Activated T-cell treated with anti-CD3 and anti-CD28 coated beads for 48 hours (primary cell): Measurements from ENCODE around the gene KIRREL1.

ENCODE experiments used
- DNase-seq: peaks from one replicate; pipeline ENCODE4 v3.0.0-alpha.2; 2020; ENCODE audit warnings: low read depth

KIRREL1 gene

GRCh38 chr1:157993147-157993917 lies at the start of gene KIRREL1:
Gene KIRREL1, plus strand, starts transcription at chr1:157993645. Its CDS starts 32 bp downstream, at chr1:157993677.
- no peak for DNase-seq

- no peak for DNase-seq
These were observed 48.7 kb upstream of the KIRREL1 start for GRCh38 chr1:157944663-157945280.

DNA sequence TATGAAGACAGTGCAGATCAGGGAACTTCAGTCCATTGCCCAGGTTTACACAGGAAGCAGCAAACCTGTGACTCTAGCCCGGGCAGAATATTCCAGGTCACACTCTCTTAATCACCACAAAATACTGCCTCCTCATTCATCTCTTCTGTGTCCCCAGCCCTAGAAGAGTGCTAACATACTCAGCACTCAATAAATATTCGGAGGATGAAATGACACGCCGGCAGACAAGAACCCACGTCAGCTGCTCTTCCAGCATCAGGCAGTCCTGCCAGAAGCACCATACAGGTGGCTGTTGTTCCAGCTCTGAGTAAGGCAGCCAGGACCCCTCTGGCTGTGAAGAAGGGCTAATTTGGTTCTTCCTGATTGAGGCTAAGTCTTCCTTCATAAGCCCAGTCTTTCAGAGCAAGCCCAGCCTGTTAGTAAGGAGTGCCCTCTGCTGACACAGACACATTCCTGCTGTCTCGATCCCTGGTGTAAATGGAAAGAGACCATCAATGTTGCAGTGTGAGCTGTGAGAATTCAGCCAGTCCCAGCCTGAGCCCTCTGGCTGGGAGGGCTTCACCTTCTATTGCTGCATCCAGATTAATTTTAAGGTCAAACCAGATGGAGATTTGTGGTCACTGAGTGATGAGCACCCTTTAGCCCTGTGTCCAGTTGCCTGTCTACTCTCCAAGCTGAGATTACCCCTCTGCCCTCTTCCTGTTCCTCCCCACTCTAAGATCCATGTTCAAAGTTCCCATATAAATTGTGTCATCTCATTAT lies 45.0 kb upstream of the KIRREL1 start:
- no peak for DNase-seq

DNA sequence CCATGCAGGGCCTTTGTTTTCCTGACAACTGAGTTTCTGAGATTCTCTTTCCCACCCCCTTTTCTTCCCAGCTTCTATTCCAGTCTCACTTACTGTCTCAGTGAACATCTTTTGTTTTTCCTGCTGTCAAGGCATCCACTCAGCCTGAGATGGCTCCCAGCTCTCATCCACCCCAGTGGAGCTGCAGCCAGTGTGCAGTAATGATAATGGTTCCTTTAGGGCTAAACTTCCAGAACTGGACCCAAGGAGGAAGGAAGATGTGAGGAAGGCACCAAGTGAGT lies 44.4 kb upstream of the KIRREL1 start:
- DNase-seq: no peak

- DNase-seq: no peak
These were observed 42.2 kb upstream of the KIRREL1 start for GRCh38 chr1:157951230-157951629.

GRCh38 chr1:157952601-157953000 lies 40.8 kb upstream of the KIRREL1 start:
- DNase-seq: no peak

GRCh38 chr1:157955221-157955620 lies 38.2 kb upstream of the KIRREL1 start:
- no peak for DNase-seq

DNA sequence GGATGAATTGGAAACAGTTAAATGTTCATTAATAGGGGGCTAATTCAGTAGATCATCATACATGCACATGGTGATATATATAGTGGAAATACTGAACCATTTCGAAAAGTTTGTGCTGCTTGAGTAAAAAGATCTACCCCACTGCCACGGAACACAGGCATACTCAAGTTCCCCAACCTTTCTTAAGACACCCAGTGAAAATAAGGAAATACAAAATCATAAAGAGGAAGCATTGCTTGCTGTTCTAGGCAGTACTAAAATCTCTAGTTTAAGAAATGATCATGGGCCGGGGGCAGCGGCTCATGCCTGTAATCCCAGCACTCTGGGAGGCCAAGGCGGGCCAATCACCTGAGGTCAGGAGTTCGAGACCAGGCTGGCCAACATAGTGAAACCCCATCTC lies 37.6 kb upstream of the KIRREL1 start:
- no peak for DNase-seq

DNA sequence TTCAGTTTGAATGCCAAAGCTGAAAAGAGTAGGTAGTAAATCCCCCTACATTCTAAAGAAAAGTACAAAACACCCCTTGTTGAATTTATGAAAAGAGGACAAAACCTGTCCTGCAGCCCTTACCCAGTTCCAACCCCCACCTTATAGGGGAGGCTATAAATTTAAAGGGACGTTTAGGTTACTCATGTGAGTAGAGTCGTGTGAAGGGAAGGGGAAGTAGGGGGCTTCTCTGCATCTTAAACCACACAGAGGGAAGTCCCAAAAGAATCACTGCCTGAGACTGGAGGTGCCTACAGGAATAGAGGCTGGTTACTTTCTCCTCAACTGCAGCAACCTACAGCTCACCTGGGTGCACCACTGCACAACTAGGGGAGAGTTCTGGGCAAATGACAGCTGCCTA lies 36.7 kb upstream of the KIRREL1 start:
- DNase-seq: no peak

GRCh38 chr1:157958263-157958662 lies 35.2 kb upstream of the KIRREL1 start:
- no peak for DNase-seq

- DNase-seq: no peak
These were observed 33.7 kb upstream of the KIRREL1 start for GRCh38 chr1:157959750-157960149.

DNA sequence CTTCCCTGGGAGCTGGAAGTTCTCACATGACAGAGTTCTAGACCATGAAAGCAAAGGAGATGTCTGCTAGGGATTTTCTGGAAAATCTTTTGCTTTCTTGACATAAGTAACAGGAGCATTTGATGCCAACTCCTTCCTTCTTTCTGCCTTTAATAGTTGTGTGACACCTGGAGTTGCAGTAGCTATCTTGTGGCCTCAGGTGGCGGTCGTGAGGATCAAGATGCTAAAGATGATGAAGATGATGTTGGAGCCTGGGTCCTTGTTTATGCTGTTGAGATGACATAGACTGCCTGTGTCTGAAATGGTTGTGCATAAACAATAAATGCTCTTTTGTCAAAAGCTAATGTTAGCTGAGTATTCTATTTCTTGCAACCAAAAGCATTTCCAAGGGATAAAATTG lies 32.7 kb upstream of the KIRREL1 start:
- no peak for DNase-seq

DNA sequence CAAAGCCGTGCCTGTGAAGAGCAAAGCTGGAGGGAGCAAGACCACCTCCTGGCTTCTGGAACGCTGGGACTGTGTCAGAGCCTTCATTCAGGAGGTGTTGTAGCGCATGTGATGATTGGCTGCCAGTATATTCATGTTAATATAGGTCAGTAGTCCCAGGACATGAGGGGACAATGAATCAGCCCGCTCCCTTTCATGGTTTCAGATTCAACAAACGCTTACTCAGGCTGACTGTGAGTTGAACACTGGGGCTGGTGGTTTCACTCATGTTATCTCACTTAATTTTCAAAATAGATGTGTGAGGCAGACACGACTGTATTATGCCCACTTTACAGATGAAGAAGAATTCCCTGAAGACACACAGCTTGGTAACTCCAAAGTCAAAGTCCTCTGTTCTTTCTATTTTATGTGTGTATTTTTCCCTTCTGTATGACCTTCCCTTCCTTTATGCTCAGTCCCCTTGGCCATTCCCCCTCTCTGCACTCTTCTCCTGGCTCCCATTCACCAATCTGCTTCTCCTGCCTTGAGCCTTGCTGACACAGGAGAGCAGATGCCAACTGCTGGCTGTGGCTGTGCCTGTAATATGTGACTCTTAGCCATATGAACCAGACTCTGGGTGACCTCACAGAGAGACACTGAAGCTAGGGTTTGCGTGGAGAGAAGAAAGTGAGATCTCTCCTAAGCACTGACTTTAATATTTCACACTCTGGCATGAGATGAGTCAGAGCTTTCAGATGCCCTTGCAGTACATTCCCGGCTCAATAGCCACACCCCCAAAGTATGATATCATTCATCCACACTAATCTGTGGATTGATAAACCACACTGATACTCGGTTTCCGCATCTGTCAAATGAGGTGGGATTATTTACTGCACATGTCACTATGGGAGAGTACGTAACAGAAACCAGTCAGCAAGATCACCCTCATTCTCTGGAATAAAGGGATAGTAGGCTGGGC lies 31.4 kb upstream of the KIRREL1 start:
- DNase-seq: no peak

GRCh38 chr1:157963713-157964112 lies 29.7 kb upstream of the KIRREL1 start:
- DNase-seq: peak; percentile 49

DNA sequence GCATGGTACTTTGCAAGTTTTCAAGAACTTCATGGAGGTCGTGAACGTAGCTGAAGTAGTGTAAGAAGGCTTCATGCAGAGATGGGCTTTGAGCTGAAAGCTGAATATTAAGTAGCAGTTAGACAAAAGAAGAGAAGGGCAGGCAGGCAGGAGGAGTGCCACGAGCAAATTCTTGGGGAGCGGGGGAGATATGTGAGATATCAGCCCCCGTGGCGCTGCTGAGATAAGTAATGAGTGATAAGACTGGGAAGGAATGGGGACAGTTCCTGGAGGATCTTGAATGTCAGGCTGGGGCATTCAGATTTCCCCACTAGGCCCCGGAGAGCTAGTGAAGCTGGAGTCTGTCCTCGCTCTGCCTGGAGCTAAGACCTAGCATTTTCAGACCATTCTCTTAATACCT lies 27.9 kb upstream of the KIRREL1 start:
- DNase-seq: no peak

DNA sequence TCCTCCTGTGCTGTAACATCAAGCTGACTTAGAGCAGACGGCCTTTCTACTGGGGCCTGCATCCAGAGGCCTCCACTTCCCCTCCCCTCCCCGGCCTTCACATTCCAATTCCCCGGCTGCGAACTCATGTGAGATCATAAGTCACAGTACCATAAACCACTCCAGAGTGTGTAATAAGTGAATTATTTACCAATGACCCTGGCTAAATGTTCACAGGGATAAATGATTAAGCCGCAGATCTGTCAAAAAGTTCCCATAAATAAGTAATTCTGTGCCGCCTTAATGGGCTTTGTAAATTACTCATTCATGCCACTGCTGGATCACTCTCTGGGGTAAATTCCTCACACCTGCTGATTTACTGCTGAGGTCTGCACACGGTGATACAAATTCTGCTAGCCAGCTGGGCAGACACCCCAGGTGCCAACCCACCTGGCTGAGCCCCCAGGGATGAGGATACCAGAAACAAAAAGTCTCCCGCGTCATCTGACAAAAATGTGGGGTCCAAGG lies 27.4 kb upstream of the KIRREL1 start:
- no peak for DNase-seq

GRCh38 chr1:157967205-157967604 lies 26.2 kb upstream of the KIRREL1 start:
- no peak for DNase-seq

- DNase-seq: no peak
These were observed 24.9 kb upstream of the KIRREL1 start for GRCh38 chr1:157968508-157968907.

- no peak for DNase-seq
These were observed 24.5 kb upstream of the KIRREL1 start for GRCh38 chr1:157968946-157969345.

- no peak for DNase-seq
These were observed 23.6 kb upstream of the KIRREL1 start for GRCh38 chr1:157969697-157970485.

- DNase-seq: no peak
These were observed 21.7 kb upstream of the KIRREL1 start for GRCh38 chr1:157971769-157972168.
